Subcutaneous adipose tissue (tissue), 4 donors: ENCODE results near the gene INHA. TPM values are rescaled to one million over a fixed set of nuclear protein-coding genes. Genes with fewer than 3 reads are reported as not detected.

Experiments
- total RNA-seq, 4 donors: library from RNA; depleted of rRNA; stranded (reverse); fragments of >200 nt; gene quantifications; one replicate each; pipeline ENCODE4 v1.1.0, GENCODE V29; 2016
- TF ChIP-seq, protein P1 (sequence below): fragments of 450-650 bp; IDR thresholded peaks from one replicate; pipeline ENCODE4 v1.5.1; 2016; ENCODE audit warnings: low read depth, mild to moderate bottlenecking, control low read depth, antibody characterized with exemption, moderate library complexity

Gene INHA
- total RNA-seq, 4 donors from 2014 or later: 0.66 to 1.5 TPM; not detected in 2

DNA sequence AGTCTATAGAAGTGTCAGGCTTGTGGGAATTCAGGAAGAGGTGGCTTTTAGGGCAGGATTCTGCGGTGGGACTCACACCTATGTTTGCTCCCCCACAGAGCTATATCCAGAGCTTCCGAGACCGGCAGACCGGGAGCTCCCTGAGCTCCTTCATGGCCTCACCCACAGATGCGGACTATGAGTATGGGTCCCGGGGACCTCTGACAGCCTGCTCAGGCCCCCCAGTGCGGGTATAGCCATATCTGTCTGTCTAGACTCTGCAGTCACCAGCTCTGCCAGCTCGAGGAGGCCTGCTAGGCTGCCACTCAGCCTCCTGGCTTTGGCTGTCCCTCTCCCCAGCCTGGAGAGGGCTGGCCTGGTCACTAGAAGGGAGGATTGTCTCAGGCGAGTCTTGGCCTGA, 22.5 kb upstream of the INHA start:
- TF ChIP-seq, protein P1, sequence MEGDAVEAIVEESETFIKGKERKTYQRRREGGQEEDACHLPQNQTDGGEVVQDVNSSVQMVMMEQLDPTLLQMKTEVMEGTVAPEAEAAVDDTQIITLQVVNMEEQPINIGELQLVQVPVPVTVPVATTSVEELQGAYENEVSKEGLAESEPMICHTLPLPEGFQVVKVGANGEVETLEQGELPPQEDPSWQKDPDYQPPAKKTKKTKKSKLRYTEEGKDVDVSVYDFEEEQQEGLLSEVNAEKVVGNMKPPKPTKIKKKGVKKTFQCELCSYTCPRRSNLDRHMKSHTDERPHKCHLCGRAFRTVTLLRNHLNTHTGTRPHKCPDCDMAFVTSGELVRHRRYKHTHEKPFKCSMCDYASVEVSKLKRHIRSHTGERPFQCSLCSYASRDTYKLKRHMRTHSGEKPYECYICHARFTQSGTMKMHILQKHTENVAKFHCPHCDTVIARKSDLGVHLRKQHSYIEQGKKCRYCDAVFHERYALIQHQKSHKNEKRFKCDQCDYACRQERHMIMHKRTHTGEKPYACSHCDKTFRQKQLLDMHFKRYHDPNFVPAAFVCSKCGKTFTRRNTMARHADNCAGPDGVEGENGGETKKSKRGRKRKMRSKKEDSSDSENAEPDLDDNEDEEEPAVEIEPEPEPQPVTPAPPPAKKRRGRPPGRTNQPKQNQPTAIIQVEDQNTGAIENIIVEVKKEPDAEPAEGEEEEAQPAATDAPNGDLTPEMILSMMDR: no peak

DNA sequence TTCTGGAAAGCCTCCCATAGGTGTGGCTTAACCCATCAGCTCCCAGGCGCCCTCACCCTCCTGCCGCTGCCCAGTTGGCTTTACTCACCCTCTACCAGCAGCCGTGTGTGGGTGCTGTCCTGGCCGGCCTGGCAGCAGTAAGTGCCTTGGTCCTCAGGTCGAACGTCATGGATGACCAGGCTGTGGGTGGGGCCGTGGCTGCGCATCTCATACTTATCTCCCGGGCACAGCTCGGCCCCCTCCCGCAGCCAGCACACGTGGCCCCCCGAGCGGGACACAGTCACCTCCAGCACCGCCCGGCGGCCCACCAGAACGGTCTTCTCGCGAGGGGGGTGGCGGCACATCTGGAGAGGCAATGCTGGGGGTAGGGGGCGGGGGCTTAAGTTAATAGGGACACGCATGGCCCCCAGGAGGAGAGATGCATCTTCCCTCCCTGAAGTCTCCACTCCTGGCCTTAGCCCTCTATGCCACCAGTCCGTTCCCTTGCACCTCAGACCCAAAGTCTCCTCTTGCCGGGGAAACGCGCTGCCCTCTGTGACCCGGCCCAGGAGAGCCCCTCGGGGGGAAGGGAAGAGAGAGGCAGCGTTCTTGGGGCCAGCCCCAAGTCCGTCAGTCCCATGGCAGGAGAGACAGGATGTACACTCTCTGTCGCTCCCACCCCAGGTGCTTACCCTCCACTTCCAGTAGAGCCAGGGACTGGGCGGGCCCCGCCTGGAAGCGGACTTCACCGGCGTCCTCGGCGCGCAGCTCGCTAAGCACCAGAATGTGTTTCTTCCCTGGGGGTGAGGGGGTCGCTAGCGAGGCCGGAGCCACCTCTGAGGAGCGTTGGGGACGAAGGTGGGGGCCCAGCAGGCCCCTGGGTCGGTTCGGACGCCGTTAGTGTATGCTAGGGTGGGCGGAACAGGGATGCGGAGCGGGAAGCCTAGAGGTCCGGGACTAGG, 20.4 kb upstream of the INHA start:
- TF ChIP-seq, protein P1: no peak

DNA sequence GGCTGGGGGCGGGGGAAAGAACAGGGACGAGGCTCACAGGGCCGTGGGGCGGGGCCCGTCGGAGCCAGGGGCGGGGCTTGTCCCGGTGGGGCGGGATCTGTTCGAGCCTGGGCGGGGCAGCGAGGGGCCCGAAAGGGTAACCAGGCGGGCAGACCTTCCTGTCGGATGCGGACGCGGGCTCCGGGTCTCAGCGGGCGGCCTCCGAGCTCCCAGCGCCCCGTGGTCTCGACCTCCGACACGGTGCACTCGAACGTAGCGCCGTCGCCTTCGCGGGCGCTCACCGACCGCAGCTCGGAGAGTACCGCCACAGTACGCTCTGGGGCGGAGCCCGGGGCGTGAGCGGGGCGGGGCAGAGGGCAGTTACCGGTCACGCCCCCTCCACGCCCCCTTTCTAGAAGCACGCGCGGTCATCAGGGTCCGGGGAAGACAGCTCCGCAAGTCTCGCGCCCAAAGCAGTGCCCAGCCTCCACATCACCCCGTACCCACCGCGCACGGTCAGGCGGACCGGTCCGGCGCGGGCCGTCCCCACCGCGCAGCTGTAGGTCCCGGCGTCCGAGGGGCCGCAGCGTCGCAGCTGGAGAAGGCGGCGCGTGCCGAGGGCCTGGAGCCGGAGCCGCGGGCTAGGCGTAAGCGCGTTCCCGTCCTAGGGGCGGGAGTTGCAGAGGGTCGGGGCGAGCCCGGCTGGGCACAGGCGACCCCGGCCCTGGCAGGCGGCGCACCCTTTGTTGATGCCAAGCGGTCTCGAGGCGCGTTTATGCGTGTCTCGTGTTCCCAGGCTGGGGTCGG, 19.5 kb upstream of the INHA start:
- TF ChIP-seq, protein P1: no peak

DNA sequence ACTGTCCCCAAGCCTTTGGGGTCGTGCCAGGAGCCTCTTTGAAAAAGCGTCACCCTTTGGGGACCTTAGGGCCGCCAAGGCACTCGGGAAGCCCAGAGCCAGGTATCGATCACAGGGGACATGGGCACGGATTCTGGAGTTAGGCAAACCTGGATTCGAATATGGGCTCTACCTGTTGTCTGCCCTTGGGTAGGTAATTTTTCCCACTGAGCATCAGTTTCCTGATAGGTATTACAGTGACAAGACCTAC, 19.0 kb upstream of the INHA start:
- TF ChIP-seq, protein P1: no peak

DNA sequence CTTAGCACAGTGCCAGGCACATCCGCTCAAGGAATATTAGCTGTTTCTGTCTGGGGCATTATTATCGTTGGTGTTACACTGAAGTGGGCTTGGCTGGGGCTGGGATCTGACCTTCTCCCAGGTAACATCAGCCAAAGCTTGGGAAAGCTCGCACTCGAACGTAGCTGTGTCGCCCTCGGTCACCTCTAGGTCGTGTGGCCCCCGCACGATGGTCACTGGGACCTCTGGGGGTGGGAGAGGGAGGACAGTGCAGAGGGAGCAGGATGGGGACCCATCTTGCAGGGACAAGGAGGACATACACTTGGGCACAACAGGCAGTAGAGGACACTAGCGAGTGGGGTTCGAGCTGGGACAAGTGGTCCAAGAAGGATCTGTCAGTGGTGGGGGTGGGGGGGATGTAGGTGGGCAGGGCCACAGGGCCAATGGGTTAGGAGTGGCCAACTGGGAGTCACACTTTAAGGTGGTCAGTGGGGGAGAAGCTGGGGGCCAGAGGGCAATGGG, 18.6 kb upstream of the INHA start:
- TF ChIP-seq, protein P1: no peak

DNA sequence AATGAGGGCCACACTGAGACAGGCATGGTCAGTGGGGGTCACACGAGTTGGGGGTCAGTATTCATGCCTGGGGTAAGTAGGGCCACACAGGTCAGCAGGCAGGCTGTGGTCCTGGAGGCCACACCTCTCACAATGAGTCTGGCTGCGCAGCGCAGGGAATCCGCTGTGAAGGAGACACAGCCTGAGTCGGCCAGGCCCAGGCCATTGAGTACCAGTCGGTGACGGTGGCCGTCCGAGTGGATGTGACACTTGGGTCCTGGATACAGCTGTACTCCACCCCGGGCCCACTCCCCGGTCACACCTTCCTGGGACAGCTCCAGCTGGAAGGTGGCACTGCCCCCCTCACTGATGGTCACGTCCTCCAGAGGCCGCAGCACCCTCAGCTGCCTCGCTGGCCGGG, 17.8 kb upstream of the INHA start:
- TF ChIP-seq, protein P1: no peak

DNA sequence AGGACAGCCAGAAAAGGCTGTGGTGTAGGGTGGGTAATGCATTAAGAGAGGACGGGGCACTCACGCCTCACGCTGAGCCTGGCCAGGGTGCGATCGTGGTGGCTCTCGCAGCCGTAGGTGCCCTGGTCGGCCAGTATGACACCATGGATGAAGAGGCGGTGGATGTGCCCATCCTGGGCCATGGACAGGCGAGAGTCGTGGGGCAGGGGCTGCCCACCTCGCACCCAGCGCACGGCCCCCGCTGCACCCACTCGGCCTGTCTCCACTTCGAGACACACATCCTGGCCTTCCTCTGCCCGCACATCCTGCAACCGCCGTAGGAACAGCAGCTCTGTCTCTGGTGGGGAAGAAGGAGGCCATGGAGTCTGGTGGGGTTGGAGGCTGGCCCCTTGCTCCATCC, 16.2 kb upstream of the INHA start:
- TF ChIP-seq, protein P1: no peak
